A673 (cell line): ENCODE data around the gene CWF19L1.

Experiments
- EZH2 ChIP-seq: fragments of 200-600 bp; sonication (generic); IDR thresholded peaks from 2 replicates; pipeline ENCODE4 v1.6.1; 2017; ENCODE audit warnings: borderline replicate concordance, low read depth, mild to moderate bottlenecking, mixed read lengths, antibody characterized with exemption, low read length; ENCODE audit not compliant: poor library complexity, severe bottlenecking
- TF ChIP-seq, protein P1 (sequence below): fragments of 300-800, 200-600 bp; sonication (generic); conservative IDR thresholded peaks from 2 replicates; pipeline ENCODE4 v1.5.1; 2017; ENCODE audit warnings: low read depth, mild to moderate bottlenecking, antibody characterized with exemption, low read length, moderate library complexity, mixed read lengths

DNA sequence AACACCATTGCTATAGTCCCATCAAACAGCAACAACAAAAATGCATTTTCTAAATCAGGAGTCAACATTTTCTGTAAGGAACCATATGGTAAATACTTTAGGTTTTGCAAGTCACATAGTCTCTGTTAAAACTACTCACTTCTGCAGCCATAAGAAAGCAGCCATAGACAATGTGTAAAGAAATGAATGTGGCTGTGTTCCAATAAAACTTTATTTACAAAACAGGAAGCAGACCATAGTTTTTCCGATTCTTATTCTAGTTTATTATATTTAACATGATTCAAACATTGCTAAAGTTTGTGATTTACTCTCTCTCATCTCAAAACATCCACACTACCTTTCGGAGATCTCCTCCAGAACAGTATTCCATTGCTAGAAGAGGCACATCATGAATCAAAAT, 44.9 kb downstream of the CWF19L1 start:
- TF ChIP-seq, protein P1, sequence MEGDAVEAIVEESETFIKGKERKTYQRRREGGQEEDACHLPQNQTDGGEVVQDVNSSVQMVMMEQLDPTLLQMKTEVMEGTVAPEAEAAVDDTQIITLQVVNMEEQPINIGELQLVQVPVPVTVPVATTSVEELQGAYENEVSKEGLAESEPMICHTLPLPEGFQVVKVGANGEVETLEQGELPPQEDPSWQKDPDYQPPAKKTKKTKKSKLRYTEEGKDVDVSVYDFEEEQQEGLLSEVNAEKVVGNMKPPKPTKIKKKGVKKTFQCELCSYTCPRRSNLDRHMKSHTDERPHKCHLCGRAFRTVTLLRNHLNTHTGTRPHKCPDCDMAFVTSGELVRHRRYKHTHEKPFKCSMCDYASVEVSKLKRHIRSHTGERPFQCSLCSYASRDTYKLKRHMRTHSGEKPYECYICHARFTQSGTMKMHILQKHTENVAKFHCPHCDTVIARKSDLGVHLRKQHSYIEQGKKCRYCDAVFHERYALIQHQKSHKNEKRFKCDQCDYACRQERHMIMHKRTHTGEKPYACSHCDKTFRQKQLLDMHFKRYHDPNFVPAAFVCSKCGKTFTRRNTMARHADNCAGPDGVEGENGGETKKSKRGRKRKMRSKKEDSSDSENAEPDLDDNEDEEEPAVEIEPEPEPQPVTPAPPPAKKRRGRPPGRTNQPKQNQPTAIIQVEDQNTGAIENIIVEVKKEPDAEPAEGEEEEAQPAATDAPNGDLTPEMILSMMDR, result no peak
- TF ChIP-seq EZH2, result no peak
